PC-3 (cell line): ENCODE results near the gene ABCA8. TPM values are rescaled to one million over a fixed set of nuclear protein-coding genes. Genes with fewer than 3 reads are reported as not detected.

ENCODE experiments used
- ATAC-seq: fragments of 200-7000 bp; cut with Tn5 transposase; 2 replicates; pipeline ENCODE4 v1.9.1; 2020; ENCODE audit warnings: mild to moderate bottlenecking, moderate library complexity
- BruUV-seq: library from RNA; stranded (reverse); fragments of 400-500 nt; replicated peaks from 2 replicates; lab custom pipeline; 2021; lab: Mats Ljungman, UMichigan
- CTCF ChIA-PET: fragments of 300-600 bp; sonication (Branson Sonifier 250); formaldehyde crosslinking; loops from one replicate; lab custom pipeline; 2022; ENCODE audit warnings: antibody characterized with exemption; lab: Charles Lee
- POLR2A ChIA-PET: fragments of 300-600 bp; sonication (Branson Sonifier 250); formaldehyde crosslinking; loops from one replicate; lab custom pipeline; 2022; ENCODE audit warnings: antibody characterized with exemption; ENCODE audit not compliant: unreplicated experiment; lab: Charles Lee
- DNase-seq: peaks from one replicate; pipeline ENCODE4 v3.0.0-alpha.2; 2015
- H2AFZ ChIP-seq: fragments of 300-600 bp; sonication (generic); 2 replicates; pipeline ENCODE4 v1.6.0; 2016; ENCODE audit warnings: antibody characterized with exemption, low read length
- H3F3A ChIP-seq: fragments of 300-600 bp; sonication (generic); one replicate; pipeline ENCODE4 v1.6.0; 2017; ENCODE audit warnings: antibody characterized with exemption, low read length, control low read depth, mild to moderate bottlenecking; ENCODE audit not compliant: unreplicated experiment
- H3K27ac ChIP-seq: fragments of 300-600 bp; sonication (generic); 2 replicates; pipeline ENCODE4 v1.5.1; 2016; ENCODE audit warnings: mild to moderate bottlenecking, low read length
- H3K27me3 ChIP-seq: fragments of 300-600 bp; sonication (generic); 2 replicates; pipeline ENCODE4 v1.6.1; 2016; ENCODE audit warnings: low read length, mixed read lengths
- H3K36me3 ChIP-seq: fragments of 300-600 bp; sonication (generic); 2 replicates; pipeline ENCODE4 v1.6.1; 2016; ENCODE audit warnings: low read depth, mixed run types, low read length, mixed read lengths
- H3K4me1 ChIP-seq: fragments of 300-600 bp; sonication (generic); 2 replicates; pipeline ENCODE4 v1.5.1; 2016; ENCODE audit warnings: low read length; ENCODE audit not compliant: insufficient read depth
- H3K4me2 ChIP-seq: fragments of 300-600 bp; sonication (generic); 2 replicates; pipeline ENCODE4 v1.6.0; 2016; ENCODE audit warnings: low read length
- H3K4me3 ChIP-seq: fragments of 300-600 bp; sonication (generic); 2 replicates; pipeline ENCODE4 v1.5.1; 2016; ENCODE audit warnings: mild to moderate bottlenecking, low read length, mixed read lengths
- H3K79me2 ChIP-seq: fragments of 300-600 bp; sonication (generic); 2 replicates; pipeline ENCODE4 v1.6.1; 2017; ENCODE audit warnings: low read length, mixed read lengths
- H3K9ac ChIP-seq: fragments of 300-600 bp; sonication (generic); 2 replicates; pipeline ENCODE4 v1.6.0; 2016; ENCODE audit warnings: mild to moderate bottlenecking, low read length
- H3K9me2 ChIP-seq: fragments of 300-600 bp; sonication (generic); replicated peaks from 2 replicates; pipeline ENCODE4 v1.6.1; 2016; ENCODE audit warnings: mixed run types, low read length, mixed read lengths
- H3K9me3 ChIP-seq: fragments of 300-600 bp; sonication (generic); 2 replicates; pipeline ENCODE4 v1.6.1; 2016; ENCODE audit warnings: low read length, mixed read lengths
- H4K20me1 ChIP-seq: fragments of 300-600 bp; sonication (generic); 2 replicates; pipeline ENCODE4 v1.6.1; 2016; ENCODE audit warnings: low read length, mixed read lengths
- CTCF ChIP-seq: fragments of 300-600 bp; sonication (generic); conservative IDR thresholded peaks from 2 replicates; pipeline ENCODE4 v1.5.1; 2017; ENCODE audit warnings: antibody characterized with exemption, low read depth, mild to moderate bottlenecking, low read length
- EZH2 ChIP-seq: fragments of 300-600 bp; sonication (generic); IDR thresholded peaks from one replicate; pipeline ENCODE4 v1.6.1; 2017; ENCODE audit warnings: antibody characterized with exemption, mild to moderate bottlenecking, low read length; ENCODE audit not compliant: unreplicated experiment
- EZH2phosphoT487 ChIP-seq: fragments of 300-600 bp; sonication (generic); IDR thresholded peaks from 2 replicates; pipeline ENCODE4 v1.6.1; 2018; ENCODE audit warnings: mild to moderate bottlenecking, antibody characterized with exemption, low read length, borderline replicate concordance
- intact Hi-C: fragments of 100-400 bp; cut with micrococcal nuclease; formaldehyde crosslinking; loops from 2 replicates; pipeline ENCODE4 v1.9.0; 2023
- total RNA-seq: library from RNA; depleted of rRNA; stranded (reverse); fragments of >200 nt; gene quantifications from 2 replicates; pipeline ENCODE4 v1.2.3, GENCODE V29; 2014

Gene ABCA8
- total RNA-seq, 1 experiment from 2014 or later: 0.22 TPM

- H4K20me1 ChIP-seq: no peaks in the 10 kb centered on the region
- no peaks in the 10 kb centered on the region for H3K4me1 ChIP-seq
- ATAC-seq (0 out of 2 replicates have a peak, but pooled peaks have one; percentile 43), DNase-seq (peak; percentile 35)
- H3K27me3 ChIP-seq: peaks cover 48% of the 10 kb centered on the region
- no peak overlapping the region for H3K4me3 ChIP-seq
- no TSS peak for BruUV-seq
- no peak overlapping the region for H3K27ac ChIP-seq
- H2AFZ ChIP-seq: no peak overlapping the region
- no peaks in the 10 kb centered on the region for H3K9me3 ChIP-seq
- no peak overlapping the region for H3K4me2 ChIP-seq
- intact Hi-C loops: no loop called here
- CTCF ChIA-PET: no interaction called here
- no peaks in the 10 kb centered on the region for H3F3A ChIP-seq
- no peaks in the 10 kb centered on the region for H3K9me2 ChIP-seq
- no peaks in the 10 kb centered on the region for H3K36me3 ChIP-seq
- H3K9ac ChIP-seq: no peak overlapping the region
- H3K79me2 ChIP-seq: no peaks in the 10 kb centered on the region
- POLR2A ChIA-PET: no interaction called here
- no peak for TF ChIP-seq EZH2phosphoT487
- TF ChIP-seq EZH2: no peak
These were observed 37.9 kb upstream of the ABCA8 start for GRCh38 chr17:68993112-68993511.

- H3K9me2 ChIP-seq: no peaks in the 10 kb centered on the region
- ChIA-PET POLR2A (no interaction called here), CTCF (no interaction called here)
- DNase-seq: no peak
- intact Hi-C loops: no loop called here
- H2AFZ ChIP-seq: no peak overlapping the region
- no peaks in the 10 kb centered on the region for H3K36me3 ChIP-seq
- no peaks in the 10 kb centered on the region for H3F3A ChIP-seq
- TF ChIP-seq EZH2 (no peak), EZH2phosphoT487 (no peak)
- H3K79me2 ChIP-seq: no peaks in the 10 kb centered on the region
- H3K4me2 ChIP-seq: no peak overlapping the region
- H3K4me3 ChIP-seq: no peak overlapping the region
- H3K4me1 ChIP-seq: no peaks in the 10 kb centered on the region
- H4K20me1 ChIP-seq: no peaks in the 10 kb centered on the region
- no peak for ATAC-seq
- BruUV-seq: no TSS peak
- H3K9me3 ChIP-seq: no peaks in the 10 kb centered on the region
- H3K9ac ChIP-seq: no peak overlapping the region
- H3K27ac ChIP-seq: no peak overlapping the region
- peaks cover 42% of the 10 kb centered on the region for H3K27me3 ChIP-seq
These were observed 32.8 kb upstream of the ABCA8 start for GRCh38 chr17:68987966-68988365.

GRCh38 chr17:68981288-68981687 lies 26.1 kb upstream of the ABCA8 start:
- BruUV-seq: no TSS peak
- H3K9me3 ChIP-seq: no peaks in the 10 kb centered on the region
- DNase-seq: peak; percentile 10

More at GRCh38 chr17:68981288-68981687, 26.1 kb upstream of the ABCA8 start:
- peak; percentile 22; the same call in 1 of the 2 replicates for ATAC-seq
- H3K4me3 ChIP-seq: no peak overlapping the region
- H3K9me2 ChIP-seq: no peaks in the 10 kb centered on the region
- H3F3A ChIP-seq: no peaks in the 10 kb centered on the region
- no peaks in the 10 kb centered on the region for H3K36me3 ChIP-seq
- no peak overlapping the region for H3K9ac ChIP-seq
- CTCF ChIA-PET: interaction anchor here (0.5 kb wide), 1 partner anchor 212 kb away, joined by 8 read pairs; no protein-coding TSS in a partner anchor
- H3K4me1 ChIP-seq: no peaks in the 10 kb centered on the region
- no peak for TF ChIP-seq CTCF
- TF ChIP-seq EZH2phosphoT487: no peak
- TF ChIP-seq EZH2: no peak
- no peaks in the 10 kb centered on the region for H4K20me1 ChIP-seq
- POLR2A ChIA-PET: interaction anchor here (0.7 kb wide), 1 partner anchor 525 kb away, joined by 3 read pairs; no protein-coding TSS in a partner anchor
- H3K27me3 ChIP-seq: peaks cover 6% of the 10 kb centered on the region; the same call in 1 of the 2 replicates
- no peaks in the 10 kb centered on the region for H3K79me2 ChIP-seq
- no peak overlapping the region; the same call in 1 of the 2 replicates for H3K4me2 ChIP-seq
- H3K27ac ChIP-seq: no peak overlapping the region
- intact Hi-C loops: no loop called here
- no peak overlapping the region for H2AFZ ChIP-seq
